ENCODE measurements around the gene PRDX2.

DNA sequence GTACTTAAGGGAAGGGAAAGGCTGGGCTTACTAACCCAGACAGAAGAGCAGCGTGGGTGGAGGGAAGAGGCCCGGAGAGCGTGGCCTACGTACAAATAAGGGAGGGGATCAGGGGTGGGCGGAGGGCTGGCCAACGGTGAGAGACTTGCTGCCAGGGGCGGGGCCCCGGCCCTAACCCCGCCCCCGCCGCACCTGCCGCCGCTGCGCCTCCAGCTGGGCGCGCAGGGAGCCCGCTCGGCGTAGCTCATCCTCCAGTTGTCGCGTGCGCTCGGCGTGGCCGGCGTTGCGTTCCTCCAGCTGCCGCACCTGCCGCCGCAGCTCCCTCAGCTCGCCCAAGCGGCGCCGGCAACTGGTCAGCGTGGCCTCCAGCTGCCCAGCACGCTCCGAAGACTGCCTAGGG lies 31.9 kb downstream of the PRDX2 start:
- TF ChIP-seq, protein P1, sequence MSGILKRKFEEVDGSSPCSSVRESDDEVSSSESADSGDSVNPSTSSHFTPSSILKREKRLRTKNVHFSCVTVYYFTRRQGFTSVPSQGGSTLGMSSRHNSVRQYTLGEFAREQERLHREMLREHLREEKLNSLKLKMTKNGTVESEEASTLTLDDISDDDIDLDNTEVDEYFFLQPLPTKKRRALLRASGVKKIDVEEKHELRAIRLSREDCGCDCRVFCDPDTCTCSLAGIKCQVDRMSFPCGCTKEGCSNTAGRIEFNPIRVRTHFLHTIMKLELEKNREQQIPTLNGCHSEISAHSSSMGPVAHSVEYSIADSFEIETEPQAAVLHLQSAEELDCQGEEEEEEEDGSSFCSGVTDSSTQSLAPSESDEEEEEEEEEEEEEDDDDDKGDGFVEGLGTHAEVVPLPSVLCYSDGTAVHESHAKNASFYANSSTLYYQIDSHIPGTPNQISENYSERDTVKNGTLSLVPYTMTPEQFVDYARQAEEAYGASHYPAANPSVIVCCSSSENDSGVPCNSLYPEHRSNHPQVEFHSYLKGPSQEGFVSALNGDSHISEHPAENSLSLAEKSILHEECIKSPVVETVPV (CRISPR knock-in tag; IDR thresholded peaks at IDR 0.05): no peak
- TF ChIP-seq, protein P2, sequence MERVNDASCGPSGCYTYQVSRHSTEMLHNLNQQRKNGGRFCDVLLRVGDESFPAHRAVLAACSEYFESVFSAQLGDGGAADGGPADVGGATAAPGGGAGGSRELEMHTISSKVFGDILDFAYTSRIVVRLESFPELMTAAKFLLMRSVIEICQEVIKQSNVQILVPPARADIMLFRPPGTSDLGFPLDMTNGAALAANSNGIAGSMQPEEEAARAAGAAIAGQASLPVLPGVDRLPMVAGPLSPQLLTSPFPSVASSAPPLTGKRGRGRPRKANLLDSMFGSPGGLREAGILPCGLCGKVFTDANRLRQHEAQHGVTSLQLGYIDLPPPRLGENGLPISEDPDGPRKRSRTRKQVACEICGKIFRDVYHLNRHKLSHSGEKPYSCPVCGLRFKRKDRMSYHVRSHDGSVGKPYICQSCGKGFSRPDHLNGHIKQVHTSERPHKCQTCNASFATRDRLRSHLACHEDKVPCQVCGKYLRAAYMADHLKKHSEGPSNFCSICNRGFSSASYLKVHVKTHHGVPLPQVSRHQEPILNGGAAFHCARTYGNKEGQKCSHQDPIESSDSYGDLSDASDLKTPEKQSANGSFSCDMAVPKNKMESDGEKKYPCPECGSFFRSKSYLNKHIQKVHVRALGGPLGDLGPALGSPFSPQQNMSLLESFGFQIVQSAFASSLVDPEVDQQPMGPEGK (CRISPR knock-in tag; IDR thresholded peaks at IDR 0.05; ENCODE audit: borderline replicate concordance): no peak

Measured in SK-N-SH treated with all-trans-retinoic acid at 6 μM for 48 hours (cell line).